ENCODE results near the gene BTBD8. TPM values are rescaled to one million over a fixed set of nuclear protein-coding genes. Genes with fewer than 3 reads are reported as not detected.

The BTBD8 gene
- total RNA-seq, 1 donor from 2014 or later, result 1.4 TPM

DNA sequence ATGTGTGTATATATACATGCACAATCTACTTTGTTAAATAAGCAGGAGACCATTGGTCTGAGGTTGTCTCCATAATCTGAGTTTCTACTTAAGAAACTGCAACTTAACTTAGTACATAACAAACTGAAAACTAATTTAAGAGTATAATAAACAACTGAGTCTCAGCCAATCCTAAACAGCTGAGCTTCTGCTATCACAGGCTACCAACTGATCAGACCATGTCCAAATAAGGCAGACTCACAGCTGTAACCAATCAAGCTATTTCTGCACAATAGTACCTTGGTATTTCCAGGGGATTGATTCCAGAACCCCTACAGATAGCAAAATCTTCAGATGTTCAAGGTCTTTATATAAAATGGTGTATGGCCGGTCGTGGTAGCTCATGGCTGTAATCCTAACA, 111.6 kb downstream of the BTBD8 start:
- intact Hi-C loops (cut with micrococcal nuclease), result no loop called here

DNA sequence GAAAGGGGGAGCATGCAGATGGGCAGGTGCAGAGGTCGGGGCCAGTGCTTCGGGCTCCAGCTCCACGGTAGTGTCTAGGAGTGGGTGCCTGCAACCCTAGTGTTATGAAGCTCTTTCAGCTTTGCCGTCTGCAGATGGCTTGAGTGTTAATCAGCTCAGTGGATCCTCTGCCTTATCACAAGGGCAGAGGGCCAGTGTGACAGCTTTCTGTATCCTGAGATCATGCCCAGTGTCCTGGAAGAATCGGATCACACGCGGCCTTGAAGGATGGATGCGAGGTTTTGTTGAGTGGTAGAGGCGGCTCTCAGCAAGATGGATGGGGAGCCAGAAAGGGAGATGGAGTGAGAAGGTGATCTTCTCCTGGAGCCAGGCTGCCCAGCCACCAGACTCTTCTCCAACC, 112.1 kb downstream of the BTBD8 start:
- intact Hi-C loops (cut with micrococcal nuclease), result no loop called here

DNA sequence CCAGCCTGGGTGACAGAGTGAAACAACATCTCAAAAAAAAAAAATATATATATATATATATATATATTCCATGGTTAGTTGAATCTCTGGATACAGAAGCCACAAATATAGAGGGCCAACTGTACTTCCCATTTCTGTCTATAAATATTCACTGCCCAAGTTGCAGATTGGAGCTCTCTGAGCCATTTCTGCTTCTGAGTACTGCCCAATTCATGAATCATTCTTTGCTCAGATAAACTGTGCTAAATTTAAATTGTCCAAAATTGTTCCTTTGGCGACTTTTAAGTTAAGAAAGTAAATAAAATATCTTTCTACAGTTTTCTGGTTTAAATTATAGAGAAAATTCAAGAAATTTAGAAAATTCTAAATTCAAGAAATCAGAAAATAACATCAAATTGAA, 114.4 kb downstream of the BTBD8 start:
- intact Hi-C loops (cut with micrococcal nuclease), result no loop called here

DNA sequence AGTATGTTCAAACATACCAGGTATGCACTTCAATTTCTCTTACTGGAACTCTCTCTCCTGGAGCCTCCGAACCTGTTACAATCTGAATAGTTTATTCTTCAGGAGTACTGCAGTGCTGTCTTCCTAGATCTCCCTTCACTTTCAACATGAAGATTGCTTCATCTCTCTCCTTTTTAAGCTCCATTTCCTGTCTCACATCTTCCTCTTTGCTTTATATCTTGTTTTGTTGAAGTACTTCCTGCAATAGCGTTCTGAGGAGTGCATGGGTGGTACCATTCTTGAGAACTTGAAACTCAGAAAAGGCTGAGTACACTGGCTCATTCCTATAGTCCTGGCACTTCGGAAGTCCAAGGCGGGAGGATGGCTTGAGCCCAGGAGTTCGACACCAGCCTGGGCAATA, 121.8 kb downstream of the BTBD8 start:
- intact Hi-C loops (cut with micrococcal nuclease), result no loop called here

DNA sequence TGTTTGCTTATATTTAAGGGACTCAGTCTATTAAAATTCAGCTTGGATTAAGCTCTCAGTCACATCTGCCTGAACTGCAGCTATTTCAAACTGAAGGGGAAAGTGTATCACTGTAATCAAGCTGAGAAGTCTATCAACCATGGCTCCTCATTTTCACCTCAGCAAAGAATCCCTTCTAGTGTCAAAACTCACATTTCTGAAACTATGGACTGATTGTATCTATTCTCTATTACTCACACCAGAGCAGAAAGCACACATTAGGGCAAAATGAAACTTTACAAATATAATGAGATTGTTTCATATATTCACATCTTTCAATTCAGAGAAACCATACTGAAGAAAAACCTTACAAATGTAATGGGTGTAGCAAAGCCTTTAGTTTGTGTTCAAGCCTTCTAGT, 123.0 kb downstream of the BTBD8 start:
- intact Hi-C loops (cut with micrococcal nuclease), result no loop called here

DNA sequence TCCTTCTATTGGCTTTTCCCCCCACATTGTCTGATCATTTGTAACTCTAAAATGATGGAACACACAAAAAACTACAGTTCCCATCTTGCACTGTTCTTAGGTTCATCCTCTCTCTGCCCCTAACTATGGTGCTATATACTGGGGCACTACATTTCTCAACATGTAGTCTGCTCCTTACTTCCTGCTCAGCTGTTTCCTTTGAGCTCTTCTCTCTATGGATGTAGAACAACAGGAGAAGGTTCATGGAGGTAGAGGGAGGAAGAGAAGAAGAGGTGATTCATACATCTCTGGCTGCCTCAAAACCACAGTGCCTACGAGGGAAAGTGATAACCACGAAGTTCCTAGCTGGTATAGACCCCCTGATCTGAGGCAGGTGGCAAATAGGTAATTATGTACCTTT, 130.6 kb downstream of the BTBD8 start:
- intact Hi-C loops (cut with micrococcal nuclease), result no loop called here

DNA sequence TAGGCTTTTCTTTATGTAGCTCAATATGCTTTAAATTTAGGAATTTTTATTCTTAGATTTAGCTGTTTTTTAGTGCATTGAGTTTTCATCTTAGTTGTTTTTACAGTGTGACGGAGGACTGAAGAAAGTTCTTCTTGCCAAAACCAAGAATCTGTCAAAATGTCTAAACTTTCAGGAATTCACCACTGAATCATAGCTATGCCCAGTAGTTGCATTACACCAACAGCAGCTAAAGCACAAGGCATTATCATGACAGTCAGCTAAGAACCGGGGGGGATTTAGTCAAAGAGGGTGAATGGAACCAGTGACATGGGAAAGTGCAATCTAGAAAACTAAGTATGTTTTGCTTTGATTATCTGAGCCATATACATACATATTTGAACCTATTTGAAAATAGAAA, 131.0 kb downstream of the BTBD8 start:
- intact Hi-C loops (cut with micrococcal nuclease), result no loop called here

DNA sequence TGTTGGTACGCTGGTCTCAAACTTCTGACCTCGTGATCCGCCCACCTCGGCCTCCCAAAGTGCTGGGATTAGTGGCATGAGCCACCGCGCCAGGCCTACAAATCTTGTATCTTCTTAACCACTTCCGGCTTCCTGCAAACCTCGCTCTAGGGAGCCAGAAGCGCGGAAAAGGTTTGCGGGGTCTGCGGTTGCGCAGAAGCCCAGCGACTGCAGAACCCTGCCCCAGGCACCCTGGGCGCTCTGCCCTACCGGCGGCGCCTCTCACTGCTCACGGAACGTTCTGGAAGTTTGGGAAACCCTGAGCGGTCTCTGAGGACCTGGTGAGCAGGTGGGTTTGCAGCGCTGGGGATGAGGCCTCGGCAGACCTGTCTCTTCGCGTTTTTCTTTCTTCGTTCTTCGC, 137.6 kb downstream of the BTBD8 start, which contains the start of gene C1orf146:
C1orf146 (plus strand) TSS at position 195 of the 400 bp plus-strand sequence. CDS start 13,506 bp downstream, outside the sequence.
- intact Hi-C loops (cut with micrococcal nuclease), result no loop called here

DNA sequence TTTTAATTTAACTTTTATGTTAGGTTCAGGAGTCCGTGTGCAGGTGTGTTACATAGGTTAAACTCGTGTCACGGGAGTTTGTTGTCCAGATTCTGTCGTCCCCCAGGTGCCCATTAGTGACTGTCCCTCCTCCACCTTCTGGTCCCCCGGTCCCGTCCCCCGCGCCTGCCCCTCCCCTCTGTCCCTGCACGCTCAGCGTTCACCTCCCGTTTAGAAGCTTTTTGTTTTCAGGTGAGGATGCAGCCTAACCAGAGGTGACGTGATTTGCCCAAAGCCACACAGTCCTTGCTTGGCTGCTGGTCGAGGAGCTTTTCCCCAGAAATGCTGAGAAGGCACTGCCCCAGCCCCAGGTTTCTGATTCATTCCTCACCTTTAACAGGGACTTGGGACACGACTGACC, 138.4 kb downstream of the BTBD8 start:
- intact Hi-C loops (cut with micrococcal nuclease), result no loop called here

DNA sequence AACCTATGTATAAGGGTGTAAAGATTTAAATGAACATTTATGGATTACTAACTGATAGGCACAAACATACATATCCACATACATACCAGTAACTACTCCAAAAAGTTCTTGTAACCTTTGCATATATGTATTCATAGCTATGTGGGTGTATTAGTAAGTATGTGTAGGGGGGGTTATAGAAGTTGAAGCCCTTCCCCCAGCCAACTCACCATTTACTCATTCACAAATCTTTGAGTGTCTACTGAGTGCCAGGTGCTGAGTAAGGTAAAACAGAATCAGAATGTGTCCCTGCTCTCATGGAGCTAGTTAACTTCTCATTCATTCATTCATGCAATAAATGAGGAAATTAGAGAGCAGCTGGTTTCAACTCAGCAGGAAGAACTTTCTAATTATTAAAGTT, 138.9 kb downstream of the BTBD8 start:
- intact Hi-C loops (cut with micrococcal nuclease), result no loop called here

DNA sequence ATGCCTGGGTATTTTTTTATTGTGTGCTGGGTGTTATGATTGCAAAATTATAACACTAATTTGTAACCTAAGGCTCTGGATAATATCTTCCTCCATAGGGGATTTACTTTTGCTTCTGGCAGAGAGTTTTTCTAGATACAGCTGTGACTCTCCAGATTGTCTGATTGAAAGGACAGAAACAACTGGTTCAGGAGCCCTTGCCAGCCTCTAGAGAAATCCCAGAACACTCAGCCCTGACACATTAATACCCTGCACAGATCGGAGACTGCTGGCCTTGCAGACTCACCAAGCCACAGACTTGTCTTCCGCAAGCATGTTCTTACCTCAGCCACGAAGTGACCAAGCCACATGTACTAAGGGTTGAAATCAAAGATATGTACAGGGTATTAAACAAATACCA, 148.3 kb downstream of the BTBD8 start:
- intact Hi-C loops (cut with micrococcal nuclease), result no loop called here

DNA sequence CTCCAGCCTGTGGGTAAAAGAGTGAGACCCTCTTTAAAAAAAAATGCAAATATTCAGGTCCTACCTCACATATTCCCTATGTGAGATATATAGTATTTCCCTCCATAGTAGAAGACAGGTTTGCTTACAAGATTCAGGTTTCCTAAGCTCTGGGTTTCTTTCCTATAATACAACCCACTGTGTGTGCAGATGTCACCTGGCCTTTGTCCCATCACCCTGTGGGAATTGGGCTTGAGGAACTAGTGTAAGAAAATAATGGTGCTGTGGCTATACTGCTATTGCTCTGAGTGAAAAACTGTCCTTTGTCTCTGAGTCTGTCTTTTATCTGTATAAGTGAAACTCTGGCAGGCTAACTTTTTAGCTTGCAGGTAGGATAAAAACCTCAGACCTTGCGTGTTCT, 150.6 kb downstream of the BTBD8 start:
- intact Hi-C loops (cut with micrococcal nuclease), result no loop called here

Other genes with a start within 250 kb of the BTBD8 start
- 12.9 and 15.0 TPM in 2 replicates for gene TGFBR3, start 194.2 kb upstream of the BTBD8 start, total RNA-seq
- gene BRDT, start 130.9 kb upstream of the BTBD8 start, total RNA-seq, result 0.25 TPM in 1 of 2 replicates, not detected in the other
- 0.24 and 0.29 TPM in 2 replicates for gene EPHX4, start 50.4 kb upstream of the BTBD8 start, total RNA-seq
- gene SETSIP, start 4.9 kb upstream of the BTBD8 start, total RNA-seq, result not detected in 2 replicates
- not detected in 2 replicates for gene C1orf146, start 137.6 kb downstream of the BTBD8 start, total RNA-seq
- 26.3 and 28.9 TPM in 2 replicates for gene GLMN, start 218.6 kb downstream of the BTBD8 start, total RNA-seq
- 38.4 and 40.3 TPM in 2 replicates for gene RPAP2, start 218.7 kb downstream of the BTBD8 start, total RNA-seq